ENCODE data around the gene AGBL5.
A peak's percentile ranks its signal among the peaks of the same experiment; 100 is the strongest.

DNA sequence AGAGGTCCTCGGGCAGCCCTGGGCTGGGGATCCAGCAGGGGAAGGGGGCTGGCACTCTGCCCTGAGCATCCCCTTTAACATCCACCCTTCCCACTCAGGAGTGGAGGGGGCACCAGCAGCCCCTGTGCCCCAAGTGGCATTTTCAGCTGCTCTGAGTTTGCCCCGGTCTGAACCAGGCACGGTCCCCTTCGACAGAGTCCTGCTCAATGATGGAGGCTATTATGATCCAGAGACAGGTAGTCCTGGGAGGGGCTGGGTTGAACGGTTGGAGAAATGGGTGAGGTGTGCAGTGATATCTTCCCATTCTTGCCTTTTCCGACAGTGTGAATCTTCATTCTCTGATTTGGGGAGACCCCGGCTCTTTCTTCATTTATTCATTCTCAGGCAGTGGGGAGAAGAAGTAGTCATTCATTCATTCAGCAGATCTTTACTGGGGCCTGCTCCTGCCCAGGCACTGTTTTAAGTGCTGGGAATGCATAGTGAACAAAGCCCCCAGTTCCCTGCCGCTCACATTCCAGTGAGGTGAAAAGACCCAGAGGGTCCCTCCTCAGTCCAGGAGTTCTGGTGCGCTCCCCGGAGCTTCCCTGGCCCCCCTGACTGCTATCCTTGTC is 33.7 kb downstream of the AGBL5 start:
- TF ChIP-seq, protein P1, sequence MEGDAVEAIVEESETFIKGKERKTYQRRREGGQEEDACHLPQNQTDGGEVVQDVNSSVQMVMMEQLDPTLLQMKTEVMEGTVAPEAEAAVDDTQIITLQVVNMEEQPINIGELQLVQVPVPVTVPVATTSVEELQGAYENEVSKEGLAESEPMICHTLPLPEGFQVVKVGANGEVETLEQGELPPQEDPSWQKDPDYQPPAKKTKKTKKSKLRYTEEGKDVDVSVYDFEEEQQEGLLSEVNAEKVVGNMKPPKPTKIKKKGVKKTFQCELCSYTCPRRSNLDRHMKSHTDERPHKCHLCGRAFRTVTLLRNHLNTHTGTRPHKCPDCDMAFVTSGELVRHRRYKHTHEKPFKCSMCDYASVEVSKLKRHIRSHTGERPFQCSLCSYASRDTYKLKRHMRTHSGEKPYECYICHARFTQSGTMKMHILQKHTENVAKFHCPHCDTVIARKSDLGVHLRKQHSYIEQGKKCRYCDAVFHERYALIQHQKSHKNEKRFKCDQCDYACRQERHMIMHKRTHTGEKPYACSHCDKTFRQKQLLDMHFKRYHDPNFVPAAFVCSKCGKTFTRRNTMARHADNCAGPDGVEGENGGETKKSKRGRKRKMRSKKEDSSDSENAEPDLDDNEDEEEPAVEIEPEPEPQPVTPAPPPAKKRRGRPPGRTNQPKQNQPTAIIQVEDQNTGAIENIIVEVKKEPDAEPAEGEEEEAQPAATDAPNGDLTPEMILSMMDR (IDR thresholded peaks at IDR 0.05) = peak; percentile 60; the same call in 1 of the 2 replicates
- TF ChIP-seq ZFX (IDR thresholded peaks at IDR 0.05; ENCODE audit: borderline replicate concordance) = no peak

Data from 22Rv1 (cell line).